ENCODE results near the gene ZNF106.

DNA sequence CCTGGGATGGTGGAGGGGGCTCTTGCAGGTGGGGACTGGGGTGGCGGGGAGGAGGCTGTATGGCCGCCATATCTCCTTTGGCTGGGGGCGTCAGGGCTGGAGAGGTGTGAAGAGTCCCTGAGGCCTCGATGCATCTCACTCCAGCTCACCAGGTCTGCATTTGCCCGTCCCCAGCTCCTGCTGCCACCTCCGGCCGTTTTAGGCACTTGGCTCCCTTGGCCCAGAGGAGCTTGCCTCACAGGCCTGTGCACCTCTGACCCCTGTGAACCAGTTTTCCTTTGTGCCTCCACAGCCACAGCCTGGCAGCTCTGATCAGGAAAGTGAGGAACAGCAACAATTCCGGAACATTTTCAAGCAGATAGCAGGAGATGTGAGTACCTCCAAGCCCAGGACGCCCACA lies 81.9 kb downstream of the ZNF106 start:
- TF ChIP-seq POLR2AphosphoS5 (IDR thresholded peaks at IDR 0.05) = no peak
- TF ChIP-seq, protein P1, sequence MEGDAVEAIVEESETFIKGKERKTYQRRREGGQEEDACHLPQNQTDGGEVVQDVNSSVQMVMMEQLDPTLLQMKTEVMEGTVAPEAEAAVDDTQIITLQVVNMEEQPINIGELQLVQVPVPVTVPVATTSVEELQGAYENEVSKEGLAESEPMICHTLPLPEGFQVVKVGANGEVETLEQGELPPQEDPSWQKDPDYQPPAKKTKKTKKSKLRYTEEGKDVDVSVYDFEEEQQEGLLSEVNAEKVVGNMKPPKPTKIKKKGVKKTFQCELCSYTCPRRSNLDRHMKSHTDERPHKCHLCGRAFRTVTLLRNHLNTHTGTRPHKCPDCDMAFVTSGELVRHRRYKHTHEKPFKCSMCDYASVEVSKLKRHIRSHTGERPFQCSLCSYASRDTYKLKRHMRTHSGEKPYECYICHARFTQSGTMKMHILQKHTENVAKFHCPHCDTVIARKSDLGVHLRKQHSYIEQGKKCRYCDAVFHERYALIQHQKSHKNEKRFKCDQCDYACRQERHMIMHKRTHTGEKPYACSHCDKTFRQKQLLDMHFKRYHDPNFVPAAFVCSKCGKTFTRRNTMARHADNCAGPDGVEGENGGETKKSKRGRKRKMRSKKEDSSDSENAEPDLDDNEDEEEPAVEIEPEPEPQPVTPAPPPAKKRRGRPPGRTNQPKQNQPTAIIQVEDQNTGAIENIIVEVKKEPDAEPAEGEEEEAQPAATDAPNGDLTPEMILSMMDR (IDR thresholded peaks at IDR 0.05) = no peak

Data from esophagus muscularis mucosa (tissue), 3 donors.